Measurements from ENCODE around the gene ASB6.
A peak's percentile ranks its signal among the peaks of the same experiment; 100 is the strongest.
"Not testable (repeated sequence)": the region's sequence is repeated elsewhere in the genome, so short reads cannot be mapped to it uniquely, and the experiment has no call there.

Gene ASB6

DNA sequence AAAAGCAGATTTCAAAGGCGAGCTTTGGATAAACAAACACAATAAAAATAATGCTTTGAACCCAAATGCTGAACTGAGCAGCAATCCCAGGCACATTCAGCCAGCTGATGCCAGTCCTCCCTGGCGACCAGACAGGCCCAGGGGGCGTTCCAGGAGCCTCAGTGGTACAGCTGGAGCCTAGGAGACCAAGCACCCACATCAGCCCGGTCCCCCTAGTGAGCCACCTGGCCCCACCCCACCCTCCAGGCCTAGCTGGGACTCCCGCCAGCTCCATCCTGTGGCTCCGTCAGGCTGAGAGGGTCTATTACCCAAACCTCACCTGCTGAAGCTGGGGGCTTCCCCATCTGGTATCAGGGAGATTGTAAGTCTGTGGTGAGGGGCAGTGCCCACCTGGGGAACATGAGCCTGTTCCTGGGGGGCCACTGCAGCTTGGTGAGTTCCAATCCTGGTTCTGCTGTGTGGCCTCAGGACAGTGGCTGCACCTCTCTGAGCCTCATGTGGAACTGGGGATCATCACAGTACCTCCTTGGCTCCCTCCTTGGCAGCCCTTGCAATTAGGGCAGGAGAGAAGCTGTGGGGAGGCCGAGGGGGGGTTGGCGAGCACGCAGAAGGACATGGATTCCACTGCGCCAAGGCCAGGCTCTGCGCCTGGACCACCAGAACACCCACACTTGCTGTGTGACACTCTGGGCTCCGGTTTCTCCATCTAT is 37.7 kb downstream of the ASB6 start:
- no peak for DNase-seq

DNA sequence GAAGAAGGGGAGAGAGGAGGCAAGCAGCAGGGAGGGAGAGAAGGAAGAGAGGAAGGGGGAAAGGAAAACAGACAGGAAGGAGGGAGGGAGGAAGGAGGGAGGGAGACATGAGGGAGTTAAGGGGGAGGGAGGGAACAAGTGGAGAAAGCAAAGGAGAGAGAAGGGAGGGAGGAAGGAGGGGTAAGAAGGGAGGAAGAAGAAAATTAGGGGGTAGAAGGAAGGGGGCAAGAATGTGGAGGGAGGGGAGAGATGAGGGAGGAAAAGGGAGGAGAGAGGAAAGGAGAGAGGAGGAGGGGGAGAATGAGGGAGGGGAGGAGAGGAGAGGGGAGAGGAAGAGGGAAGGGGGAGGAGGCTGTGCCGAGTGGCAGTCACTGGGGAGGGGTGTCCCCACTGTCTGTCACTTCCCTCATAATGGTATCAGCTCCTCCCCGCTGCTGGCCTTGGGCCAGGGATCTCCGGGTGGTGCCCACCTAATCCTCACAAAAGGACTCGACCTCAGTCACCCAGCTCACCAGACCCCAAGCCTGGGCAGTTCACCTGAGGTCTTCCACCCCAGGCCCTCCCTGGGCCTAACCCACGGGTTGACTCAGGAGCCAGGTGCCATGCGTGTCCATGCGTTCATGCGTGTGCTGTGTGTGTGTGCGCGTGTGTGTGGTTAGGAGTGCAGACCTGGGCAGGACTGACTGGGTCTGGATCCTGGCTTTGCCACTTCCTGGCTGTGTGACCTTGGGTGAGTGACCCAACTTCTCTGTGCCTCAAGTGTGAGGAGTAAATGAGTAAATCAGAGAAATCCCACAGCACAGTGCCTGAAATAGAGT is 39.1 kb downstream of the ASB6 start:
- DNase-seq, result no peak

DNA sequence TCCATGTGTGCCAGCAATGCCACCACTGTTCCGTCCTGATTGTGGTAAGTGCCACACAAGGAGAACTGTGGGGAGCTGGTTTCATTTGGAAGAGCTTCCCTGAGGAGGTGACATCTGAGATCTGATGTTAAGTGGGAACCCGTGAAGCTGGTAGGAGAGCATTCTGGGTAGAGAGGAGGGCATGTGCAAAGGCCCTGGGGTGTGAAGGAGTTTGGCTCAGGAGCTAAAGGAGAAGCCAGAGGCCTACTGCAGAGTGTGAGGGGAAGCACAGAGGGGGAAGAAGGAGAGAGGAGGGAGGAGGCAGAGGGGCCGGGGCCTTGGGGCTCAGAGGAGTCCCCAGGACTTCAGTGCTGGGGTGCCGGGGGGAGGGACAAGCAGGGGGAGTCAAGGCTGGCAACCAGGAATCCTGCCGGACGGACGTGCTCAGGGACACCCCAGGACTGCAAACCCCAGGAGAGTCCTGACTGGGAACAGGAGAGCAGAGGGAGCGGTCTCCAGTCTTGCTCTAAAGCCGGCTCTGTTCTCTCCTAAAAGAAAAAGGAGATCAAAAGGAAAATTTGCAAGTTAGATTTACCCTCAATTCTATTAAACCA is 40.8 kb downstream of the ASB6 start:
- no peak for DNase-seq

DNA sequence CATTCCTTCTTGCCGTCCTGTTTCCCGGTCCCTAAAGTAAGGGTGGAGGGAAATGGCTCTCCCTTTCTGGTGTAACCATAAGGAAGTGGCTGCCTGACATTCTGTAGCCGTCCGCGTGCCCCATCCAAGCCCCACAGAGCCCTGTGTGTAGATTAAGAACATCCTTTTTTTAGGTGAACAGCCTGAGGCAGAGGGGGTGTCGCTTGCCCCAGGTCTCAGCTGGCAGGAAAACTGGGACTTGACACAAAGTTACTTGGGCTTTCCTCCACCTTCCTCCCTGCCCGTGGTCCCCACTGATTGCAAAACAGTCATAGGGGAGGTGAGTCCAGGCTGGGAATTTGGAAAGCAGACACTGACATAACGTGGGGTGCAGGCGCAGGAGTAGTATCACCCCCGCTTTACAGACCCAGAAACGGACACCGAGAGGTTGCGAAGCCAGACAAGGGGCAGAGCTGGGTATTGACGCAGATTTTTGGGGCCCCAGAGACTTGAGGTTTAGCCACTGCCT is 43.8 kb downstream of the ASB6 start:
- no peak for DNase-seq

DNA sequence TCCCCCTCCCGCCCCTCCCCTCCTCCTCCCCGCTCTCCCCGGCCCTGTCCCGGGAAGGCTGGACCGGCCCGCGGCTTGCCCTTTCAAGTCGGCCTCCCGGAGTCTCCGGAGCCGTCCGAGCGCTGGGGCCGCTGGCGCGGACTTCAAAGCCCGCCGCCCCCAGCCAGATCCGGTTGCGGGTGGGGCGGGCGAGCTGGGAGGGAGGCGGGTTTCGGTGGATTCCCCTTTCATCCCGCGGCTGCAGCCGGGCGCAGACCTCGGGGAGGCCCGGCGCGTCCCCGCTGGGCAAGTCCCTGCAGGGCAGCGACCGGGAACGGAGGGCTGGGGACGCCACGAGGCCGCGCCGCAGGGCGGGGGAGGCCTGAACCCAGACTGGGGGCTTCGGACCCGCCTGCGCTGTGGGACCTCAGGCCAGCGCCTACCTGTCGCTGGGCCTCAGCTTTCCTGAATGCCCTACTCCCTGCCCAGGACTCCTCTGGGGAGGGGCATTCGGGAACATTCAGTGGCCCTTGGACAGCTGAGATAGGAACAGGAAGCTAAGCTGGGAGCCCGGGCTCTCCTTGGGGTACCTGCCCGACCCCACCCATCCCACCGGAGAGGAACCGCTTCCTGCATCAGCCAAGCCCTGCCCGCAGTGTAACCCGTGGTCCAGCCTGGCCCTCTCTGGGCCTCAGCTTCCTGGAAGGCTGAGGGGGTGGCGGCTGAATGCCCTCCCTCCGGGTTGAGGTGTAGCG is 44.4 kb downstream of the ASB6 start:
- peak; percentile 94 for DNase-seq

DNA sequence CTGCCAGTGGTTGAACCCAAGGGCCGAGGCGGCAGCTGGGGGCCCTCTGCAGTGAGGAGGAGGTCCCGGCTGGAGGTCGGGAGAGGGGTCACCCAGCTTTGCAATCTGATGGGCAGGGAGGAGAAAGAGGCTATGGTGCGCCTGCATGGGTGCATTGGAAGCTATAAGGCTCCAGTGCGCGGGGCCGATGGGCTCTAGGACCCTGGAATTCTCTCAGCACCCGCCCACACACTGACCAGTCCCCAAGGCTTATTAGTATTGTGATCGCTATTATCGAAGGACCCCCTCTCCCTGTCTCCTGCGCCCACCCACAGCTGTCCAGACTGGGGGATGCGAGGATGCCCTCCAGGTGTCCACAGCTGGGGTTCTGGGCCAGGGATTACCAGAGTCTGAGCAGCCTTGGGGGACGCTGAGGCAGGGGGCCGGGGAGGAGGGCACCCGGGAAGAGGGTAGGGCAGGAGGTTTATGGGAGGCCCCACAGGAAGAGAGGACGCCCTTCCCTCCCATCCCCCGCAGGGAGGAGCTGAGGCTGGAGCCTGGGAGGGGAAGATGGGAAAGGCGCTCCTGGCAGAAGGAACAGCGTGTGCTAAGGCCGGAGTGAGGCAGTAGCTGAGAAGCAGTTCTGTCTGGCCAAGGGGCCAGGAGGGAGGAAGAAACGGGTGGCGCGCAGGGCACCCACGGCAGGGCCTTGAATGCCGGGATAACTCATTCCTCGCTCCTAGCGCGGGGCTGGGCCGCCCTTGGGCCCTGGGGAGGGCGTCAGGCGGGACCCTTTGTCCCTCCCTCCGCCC is 45.2 kb downstream of the ASB6 start:
- peak; percentile 95 for DNase-seq

DNA sequence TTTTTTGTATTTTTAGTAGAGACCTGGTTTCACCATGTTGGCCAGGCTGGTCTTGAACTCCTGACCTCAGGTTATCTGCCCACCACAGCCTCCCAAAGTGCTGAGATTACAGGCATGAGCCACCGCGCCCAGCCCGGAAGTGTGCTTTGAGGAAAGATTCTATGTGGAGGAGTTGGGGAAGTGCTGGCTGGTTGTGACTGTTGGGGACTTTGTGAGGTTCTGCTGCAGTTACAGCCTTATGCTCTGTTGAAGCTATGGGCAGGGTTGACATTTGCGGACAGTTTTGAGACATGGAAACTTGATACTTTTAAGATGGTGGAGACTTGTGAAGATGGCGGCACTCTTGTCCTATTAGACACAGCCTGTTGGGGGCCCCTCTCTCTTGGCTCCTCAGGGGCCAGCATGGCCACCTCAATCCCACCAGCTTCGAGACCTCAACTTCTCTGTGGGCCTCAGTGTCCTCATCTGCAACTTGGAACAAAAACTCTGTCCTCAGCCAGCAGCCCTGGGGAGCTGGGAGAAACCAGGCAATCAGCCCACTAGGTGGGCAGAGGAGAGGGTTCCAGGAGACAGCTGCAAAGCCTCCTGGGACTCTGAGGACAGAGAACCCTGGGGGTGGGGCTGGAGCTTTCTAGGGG is 45.9 kb downstream of the ASB6 start:
- no peak for DNase-seq

DNA sequence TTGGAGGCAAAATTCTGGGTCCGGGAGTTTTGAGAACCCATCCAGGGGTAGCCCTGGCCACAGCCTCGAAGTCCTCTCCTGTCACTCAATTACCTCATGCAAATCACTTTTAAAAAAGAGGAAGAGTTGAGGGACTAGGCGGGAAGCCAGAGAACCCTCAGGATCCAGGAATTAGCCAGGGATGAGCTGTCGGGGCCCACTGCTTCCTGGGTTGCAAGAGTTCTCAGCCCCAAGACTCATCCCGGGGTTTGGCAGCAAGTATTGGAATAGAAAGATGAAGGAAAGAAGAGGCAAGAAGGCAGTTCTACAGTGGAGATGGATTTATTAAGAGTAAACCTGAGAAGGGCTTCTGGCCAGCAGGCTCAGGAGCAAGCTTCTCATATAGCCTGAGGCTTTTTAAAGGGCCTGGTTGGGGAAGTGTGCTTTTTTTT is 46.6 kb downstream of the ASB6 start:
- no peak for DNase-seq

DNA sequence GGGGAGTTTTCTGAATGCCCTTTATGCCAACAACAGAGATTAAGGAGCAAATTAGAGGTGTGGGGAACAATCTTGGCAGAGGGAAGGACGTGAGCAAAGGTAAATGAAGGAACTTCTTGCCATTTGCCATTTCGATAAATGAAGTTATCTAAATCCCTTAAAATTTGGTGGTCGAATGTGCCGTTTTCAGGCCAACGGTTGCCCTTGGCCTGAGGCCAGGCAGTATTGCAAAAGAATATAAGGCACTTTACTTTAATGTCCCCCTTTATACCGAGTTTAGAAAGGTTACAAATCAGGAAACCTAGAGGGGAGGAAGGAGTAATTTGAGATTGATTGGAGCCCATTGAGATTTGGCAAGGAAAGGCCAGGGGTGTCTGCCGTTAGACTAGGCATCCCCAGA is 47.3 kb downstream of the ASB6 start:
- no peak for DNase-seq

DNA sequence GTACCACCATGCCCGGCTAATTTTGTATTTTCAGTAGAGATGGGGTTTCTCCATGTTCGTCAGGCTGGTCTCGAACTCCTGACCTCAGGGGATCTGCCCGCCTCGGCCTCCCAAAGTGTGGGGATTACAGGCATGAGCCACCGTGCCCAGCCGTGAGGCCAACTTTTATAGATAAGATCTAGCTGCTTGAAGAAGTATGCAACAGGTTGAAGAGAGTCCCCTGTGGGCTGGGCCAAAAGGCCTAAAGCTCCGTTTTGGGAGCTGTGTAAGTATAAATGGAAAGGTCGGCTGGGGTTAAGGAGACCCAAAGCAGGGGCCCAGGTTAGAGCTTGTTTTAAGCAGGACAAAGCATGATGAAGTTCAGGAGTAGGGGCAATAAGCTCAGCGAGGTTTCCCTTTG is 49.2 kb downstream of the ASB6 start:
- not testable (repeated sequence) for DNase-seq

DNA sequence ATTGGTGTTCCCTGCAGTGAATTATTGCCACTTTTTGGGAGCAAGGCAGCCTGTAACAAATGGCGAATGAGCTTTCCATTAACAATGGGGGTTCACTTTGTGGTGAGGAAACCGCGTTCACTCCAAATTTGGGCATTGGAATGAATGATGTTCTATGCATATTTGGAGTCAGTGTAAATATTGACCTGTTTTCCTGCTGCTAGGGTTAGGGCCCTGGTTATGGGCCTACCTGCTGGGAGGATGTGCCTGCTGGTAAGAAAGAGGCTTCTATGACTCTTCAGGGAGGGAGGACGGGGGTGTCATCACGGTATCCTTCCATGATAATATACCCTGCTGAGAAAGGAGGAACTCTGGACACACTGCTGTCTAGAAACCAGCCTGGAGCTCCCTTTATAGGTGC is 50.0 kb downstream of the ASB6 start:
- DNase-seq, result no peak

DNA sequence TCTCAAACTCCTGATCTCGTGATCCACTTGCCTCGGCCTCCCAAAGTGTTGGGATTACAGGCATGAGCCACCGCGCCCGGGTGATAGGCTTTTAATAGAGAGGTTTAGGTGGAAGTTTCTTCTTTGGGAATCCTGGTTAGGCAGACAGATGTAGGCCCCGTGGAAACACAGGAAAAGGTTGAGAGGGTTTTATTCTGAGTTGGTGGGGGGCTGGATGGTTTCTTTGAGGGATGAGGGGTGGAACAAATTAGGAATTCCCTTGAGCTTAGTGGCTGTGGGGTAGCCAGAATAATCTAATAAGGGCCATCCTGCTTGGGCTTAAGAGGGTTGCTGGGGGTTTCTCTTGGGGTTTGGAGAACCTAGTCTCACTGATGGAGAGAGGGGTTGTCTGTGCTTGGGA is 51.5 kb downstream of the ASB6 start:
- no peak for DNase-seq

DNA sequence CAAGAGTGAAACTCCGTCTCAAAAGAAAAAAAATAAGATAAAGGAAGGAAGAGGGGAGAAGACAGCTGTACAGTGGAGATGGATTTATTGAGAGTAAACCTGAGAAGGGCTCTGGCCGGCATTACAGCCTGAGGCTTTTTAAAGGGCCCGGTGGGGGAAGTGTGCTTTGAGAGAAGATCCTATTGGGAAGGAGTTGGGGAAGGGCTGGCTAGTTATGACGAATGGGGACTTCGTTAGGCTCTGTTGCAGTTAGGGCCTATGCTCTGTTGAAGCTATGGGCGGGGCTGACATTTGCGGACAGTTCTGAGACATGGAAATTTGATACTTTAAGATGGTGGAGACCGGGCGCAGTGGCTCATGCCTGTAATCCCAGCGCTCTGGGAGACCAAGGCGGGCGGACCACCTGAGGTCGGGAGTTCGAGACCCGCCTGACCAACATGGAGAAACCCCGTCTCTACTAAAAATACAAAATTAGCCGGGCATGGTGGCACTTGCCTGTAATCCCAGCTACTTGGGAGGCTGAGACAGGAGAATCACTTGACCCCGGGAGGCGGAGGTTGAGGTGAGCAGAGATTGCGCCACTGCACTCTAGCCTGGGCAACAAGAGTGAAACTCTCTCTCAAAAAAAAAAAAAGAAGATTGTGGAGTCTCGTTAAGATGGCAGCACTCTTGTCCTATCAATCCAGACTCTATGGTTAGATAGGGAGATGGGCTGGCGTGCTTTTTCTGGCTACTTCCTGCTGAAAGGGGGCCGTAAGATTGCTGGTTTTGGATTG is 54.3 kb downstream of the ASB6 start:
- peak; percentile 72 for DNase-seq

DNA sequence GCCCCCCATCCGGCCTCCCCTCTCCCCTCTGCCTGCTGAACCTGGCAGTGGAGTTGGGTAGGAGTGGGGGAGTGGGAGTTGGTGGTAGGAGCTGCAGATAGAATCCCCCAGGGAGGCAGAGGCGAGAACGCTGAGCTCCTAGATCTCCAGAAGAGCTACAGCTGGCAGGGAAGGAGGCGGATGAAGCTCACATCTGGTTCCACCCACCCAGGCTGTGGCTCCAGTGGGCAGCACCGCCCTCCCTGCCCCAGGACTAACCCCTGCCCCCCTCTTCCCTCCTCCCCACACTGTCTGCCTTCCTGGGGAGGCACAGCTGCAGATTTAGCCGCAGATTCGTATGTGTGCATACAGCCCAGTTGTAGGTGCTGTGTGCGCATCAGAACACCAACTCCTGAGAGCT is 55.3 kb downstream of the ASB6 start:
- no peak for DNase-seq

DNA sequence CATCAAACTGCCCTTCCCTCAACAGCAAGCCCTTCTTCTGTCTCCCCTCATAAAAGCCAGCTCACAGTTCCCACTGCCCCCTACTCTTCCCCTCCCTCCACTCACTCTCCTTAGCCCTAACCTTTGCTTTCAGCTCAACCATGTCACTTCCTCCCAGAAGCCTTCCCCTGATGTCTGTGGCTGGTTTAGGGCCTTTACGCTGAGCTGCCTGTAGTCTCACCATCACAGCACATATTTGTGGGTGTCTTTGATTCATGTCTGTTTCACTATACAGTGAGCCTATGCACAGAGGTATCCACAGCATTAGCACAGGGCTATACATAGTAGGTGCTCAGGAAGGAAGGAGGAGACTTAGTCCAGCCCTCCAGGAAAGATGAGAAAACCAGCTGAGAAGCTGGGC is 55.7 kb downstream of the ASB6 start:
- DNase-seq, result no peak

DNA sequence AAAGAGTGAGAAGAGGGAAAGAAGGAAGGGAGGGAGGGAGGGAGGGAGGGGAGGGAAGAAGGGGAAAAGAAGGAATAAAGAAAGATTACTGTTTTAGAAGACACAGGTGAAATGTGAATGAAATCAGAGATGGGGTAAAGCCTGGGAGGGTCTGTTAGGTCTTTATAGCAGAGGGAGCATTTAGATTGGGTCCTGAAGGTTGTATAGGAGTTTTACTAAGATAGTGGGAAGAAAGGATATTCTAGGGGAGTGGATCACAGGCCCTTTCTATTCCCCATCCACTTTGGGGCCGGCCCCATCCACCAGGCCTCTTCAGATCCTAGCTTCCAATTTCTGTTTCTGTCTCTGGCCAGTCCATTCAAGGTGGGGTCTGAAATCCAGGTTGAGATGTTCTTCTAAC is 56.6 kb downstream of the ASB6 start:
- DNase-seq, result no peak

All from islet precursor cell (in vitro differentiated cells).